ENCODE measurements around the gene TMEM132D. TPM values are rescaled to one million over a fixed set of nuclear protein-coding genes. Genes with fewer than 3 reads are reported as not detected.

TMEM132D gene
- total and polyA plus RNA-seq, 2 of the 8 experiments (the other 6 are each of a cell fraction or from before 2014, with no cell fraction given), result 3.5 to 10.1 TPM

DNA sequence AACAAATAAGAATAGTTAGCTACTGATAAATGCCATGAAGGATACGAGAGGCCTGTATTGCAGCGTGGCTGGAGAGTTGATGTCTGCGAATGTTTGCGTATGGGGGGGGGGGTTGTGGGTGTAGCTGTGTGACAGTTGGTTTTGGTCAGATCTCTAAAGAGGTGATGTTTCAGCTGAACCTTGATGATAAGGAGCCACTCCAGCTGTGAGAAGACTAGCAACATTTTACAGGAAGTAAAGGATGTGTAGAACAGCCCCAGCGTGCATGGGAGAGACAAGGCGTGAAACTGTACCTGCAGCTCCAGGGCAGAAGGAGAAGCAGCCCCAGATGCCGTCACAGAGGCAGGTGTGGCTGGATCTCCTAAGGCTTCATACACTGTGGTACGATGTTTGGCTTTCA is 416.9 kb downstream of the TMEM132D start:
- Histone ChIP-seq H3K27me3 (replicated peaks in 1 of 4; ENCODE audit: control insufficient read depth in 3 of 4, extremely low read depth in 1 of 4, insufficient read depth in 3 of 4, low read length in 3 of 4) (no peaks in the 10 kb centered on the region), H3K23me2 (ENCODE audit: low read depth, low read length) (no peaks in the 10 kb centered on the region), H3K4me2 (ENCODE audit: insufficient read depth in 1 of 2, low read depth in 2 of 2, low read length in 2 of 2) (no peak overlapping the region), H4K91ac (replicated peaks; ENCODE audit: insufficient read length, low read length) (no peak overlapping the region), H3K79me2 (ENCODE audit: control insufficient read depth in 1 of 2, insufficient read depth in 2 of 2, low read length in 2 of 2) (no peaks in the 10 kb centered on the region), H4K20me1 (replicated peaks in 1 of 2; ENCODE audit: control insufficient read depth in 1 of 2, insufficient read depth in 2 of 2, low read length in 2 of 2) (no peaks in the 10 kb centered on the region), H3K9ac (replicated peaks in 1 of 4; ENCODE audit: extremely low read depth in 1 of 4, low read depth in 3 of 4, low read length in 3 of 4) (no peak overlapping the region), H4K8ac (ENCODE audit: extremely low read depth, insufficient read depth, low read length) (no peak overlapping the region), H2BK12ac (ENCODE audit: low read depth, low read length) (no peak overlapping the region), H2BK20ac (ENCODE audit: low read length) (no peak overlapping the region), H3K4me3 (ENCODE audit: extremely low read depth in 1 of 4, insufficient read depth in 2 of 4, low read depth in 3 of 4, low read length in 4 of 4) (no peak overlapping the region), H3K4me1 (replicated peaks in 1 of 4; ENCODE audit: control insufficient read depth in 3 of 4, insufficient read depth in 4 of 4, low read length in 3 of 4) (peaks cover 0 to 6% (median 0%) of the 10 kb centered on the region in 4 experiments; a peak in 2 of 7 replicates), H3K14ac (ENCODE audit: insufficient read length) (no peak overlapping the region), H2AFZ (ENCODE audit: low read length) (no peak overlapping the region), H3K79me1 (ENCODE audit: low read depth, low read length) (no peaks in the 10 kb centered on the region; the same call in 1 of the 2 replicates), H3K56ac (replicated peaks; ENCODE audit: insufficient read length, low read depth, low read length) (no peak overlapping the region), H2BK5ac (ENCODE audit: low read depth, low read length) (no peak overlapping the region), H3K27ac (ENCODE audit: low read depth, low read length) (no peak overlapping the region), H3K18ac (ENCODE audit: extremely low read depth, low read length) (no peak overlapping the region), H3K9me3 (ENCODE audit: insufficient read depth in 2 of 2, low read depth in 1 of 2, low read length in 1 of 2) (no peaks in the 10 kb centered on the region), H3K23ac (ENCODE audit: insufficient read length) (no peak overlapping the region), H2AK5ac (ENCODE audit: low read depth, low read length) (no peak overlapping the region), H2BK15ac (ENCODE audit: low read length) (no peak overlapping the region; the same call in 1 of the 2 replicates), H3K4ac (replicated peaks; ENCODE audit: insufficient read length, low read depth, low read length) (no peak overlapping the region), H3K36me3 (ENCODE audit: control insufficient read depth in 2 of 4, insufficient read depth in 4 of 4, low read length in 3 of 4) (no peaks in the 10 kb centered on the region), H4K5ac (ENCODE audit: insufficient read length, low read depth, low read length) (no peak overlapping the region), H2BK120ac (replicated peaks; ENCODE audit: low read depth, low read length) (no peak overlapping the region)
- FAIRE-seq (no peak), DNase-seq (ENCODE audit: low read depth in 1 of 2, low spot score in 2 of 2) (no peak)
- CTCF ChIA-PET (ENCODE audit: partially characterized antibody), result no interaction called here
- 94% methylated on average over 8 of the region's 8 CpGs; no CpG with 5 or more reads in 1 of the 2 experiments for WGBS, 2 experiments (ENCODE audit: extremely low coverage in 1 of 2, insufficient coverage in 1 of 2, insufficient read length in 1 of 2, insufficient replicate concordance in 2 of 2, low coverage in 1 of 2, low lambda C conversion rate in 2 of 2, missing lambda C conversion rate in 1 of 2)
- POLR2A ChIA-PET (ENCODE audit: partially characterized antibody), result no interaction called here
- TF ChIP-seq BACH1 (IDR thresholded peaks at IDR 0.05; ENCODE audit: low read length) (no peak), HDAC2 (IDR thresholded peaks at IDR 0.05; ENCODE audit: borderline replicate concordance in 1 of 2, low read depth in 2 of 2, low read length in 2 of 2) (no peak), RAD21 (IDR thresholded peaks at IDR 0.05 in 1 of 2, conservative IDR thresholded peaks at IDR 0.05 in 1 of 2; ENCODE audit: low read depth in 2 of 2, low read length in 2 of 2) (no peak), SRF (IDR thresholded peaks at IDR 0.05; ENCODE audit: low read depth, low read length) (no peak), RBBP5 (IDR thresholded peaks at IDR 0.05; ENCODE audit: borderline replicate concordance, low read depth, low read length) (no peak), NRF1 (IDR thresholded peaks at IDR 0.05; ENCODE audit: low read depth, low read length) (no peak), BRCA1 (IDR thresholded peaks at IDR 0.05; ENCODE audit: low read depth, low read length) (no peak)
- TF ChIP-seq, protein P1, sequence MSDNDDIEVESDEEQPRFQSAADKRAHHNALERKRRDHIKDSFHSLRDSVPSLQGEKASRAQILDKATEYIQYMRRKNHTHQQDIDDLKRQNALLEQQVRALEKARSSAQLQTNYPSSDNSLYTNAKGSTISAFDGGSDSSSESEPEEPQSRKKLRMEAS (IDR thresholded peaks at IDR 0.05), result no peak

Data from H1 (cell line).